ENCODE results near the gene GPSM3. TPM values are rescaled to one million over a fixed set of nuclear protein-coding genes. Genes with fewer than 3 reads are reported as not detected.
A peak's percentile ranks its signal among the peaks of the same experiment; 100 is the strongest.

The GPSM3 gene
- total RNA-seq, 1 experiment from 2014 or later = 3.6 TPM

- Histone ChIP-seq H3K4me3 (peak overlapping the region; percentile 62), H3K27ac (peak overlapping the region; percentile 80), H3K4me1 (peaks cover 5% of the 10 kb centered on the region; the same call in 1 of the 2 replicates), H3K27me3 (no peaks in the 10 kb centered on the region), H3K36me3 (no peaks in the 10 kb centered on the region), H3K9me3 (replicated peaks) (no peaks in the 10 kb centered on the region)
- DNase-seq = no peak
Observed at GRCh38 chr6:32176476-32177182, 15.8 kb downstream of the GPSM3 start.

DNA sequence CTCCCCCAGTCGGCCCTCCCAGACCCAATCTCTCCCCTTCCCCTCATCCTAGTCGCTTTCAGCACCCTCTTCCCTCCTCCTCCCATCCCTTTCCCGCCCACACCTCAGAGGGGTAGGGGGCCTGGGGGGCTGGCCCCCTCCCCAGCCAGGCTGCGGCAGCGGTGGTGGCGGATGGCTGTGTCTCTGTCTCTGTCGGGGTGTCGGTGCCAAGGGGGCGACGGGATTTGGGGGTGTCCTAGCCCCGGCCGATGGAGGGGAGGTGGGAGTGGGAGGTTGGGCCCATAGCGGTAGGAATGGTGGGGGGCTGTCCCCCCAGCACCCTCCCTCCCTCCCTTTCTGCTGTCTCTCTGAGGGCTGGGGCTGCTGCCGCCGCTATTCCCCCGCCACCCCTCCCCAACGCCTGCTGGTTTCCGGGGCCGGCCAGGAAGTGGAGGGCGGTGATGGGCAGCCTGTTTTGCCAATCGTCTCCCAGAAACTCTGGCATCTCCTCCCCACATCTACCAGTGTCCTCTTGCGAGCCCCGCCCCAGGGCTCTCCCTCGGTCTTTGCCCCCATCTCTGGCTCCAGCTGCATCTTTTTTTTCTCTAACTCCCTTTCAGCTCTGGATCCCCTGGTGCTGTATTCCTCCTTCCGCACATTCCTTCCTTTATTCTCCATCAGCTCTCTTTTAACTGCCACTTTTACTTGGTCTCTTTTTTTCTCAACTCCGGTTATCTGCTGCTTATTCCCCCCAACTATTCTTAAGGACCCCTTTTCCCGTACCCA, 16.6 kb downstream of the GPSM3 start, which contains the start of gene AGPAT1:
TSS of gene AGPAT1 (minus strand) at position 374 of the 765 bp plus-strand sequence. CDS start 4,588 bp downstream, outside the sequence.
- peak; percentile 96 to 97 for DNase-seq
- Histone ChIP-seq H3K4me3 (peak within 1 kb of the TSS; percentile 62), H3K9me3 (replicated peaks) (no peaks in the 10 kb centered on the region), H3K4me1 (peaks cover 5% of the 10 kb centered on the region; the same call in 1 of the 2 replicates), H3K27me3 (no peaks in the 10 kb centered on the region), H3K36me3 (0 out of 2 replicates have a peak, but pooled peaks cover 2% of the 10 kb centered on the region), H3K27ac (peak within 1 kb of the TSS; percentile 80)

DNA sequence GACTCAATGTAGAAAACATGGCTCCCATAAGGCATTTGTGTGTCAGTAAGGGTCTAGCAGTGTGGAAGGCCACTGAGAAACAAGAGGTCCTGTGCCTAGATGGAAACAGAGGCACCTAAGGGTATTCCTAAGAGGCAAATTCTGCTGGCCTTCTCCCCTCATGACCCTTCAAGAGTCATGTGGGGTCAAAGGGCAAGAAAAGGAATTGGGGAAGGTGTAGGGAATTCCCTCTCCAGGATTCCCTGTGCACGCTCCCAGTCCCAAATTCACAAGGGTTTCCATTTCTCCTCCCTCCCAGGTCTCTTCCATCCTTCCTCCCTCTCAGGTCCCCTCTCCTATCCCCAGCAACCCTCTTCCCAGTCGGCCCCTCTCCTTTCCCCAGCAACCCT, 17.1 kb downstream of the GPSM3 start:
- no peak for DNase-seq
- Histone ChIP-seq H3K4me1 (peaks cover 5% of the 10 kb centered on the region; the same call in 1 of the 2 replicates), H3K27me3 (no peaks in the 10 kb centered on the region), H3K9me3 (replicated peaks) (no peaks in the 10 kb centered on the region), H3K4me3 (peak overlapping the region; percentile 62), H3K27ac (peak overlapping the region; percentile 23; the same call in 1 of the 2 replicates), H3K36me3 (0 out of 2 replicates have a peak, but pooled peaks cover 2% of the 10 kb centered on the region)

GRCh38 chr6:32174416-32174815, 18.0 kb downstream of the GPSM3 start:
- Histone ChIP-seq H3K27me3 (no peaks in the 10 kb centered on the region), H3K27ac (no peak overlapping the region), H3K36me3 (0 out of 2 replicates have a peak, but pooled peaks cover 2% of the 10 kb centered on the region), H3K4me3 (no peak overlapping the region), H3K9me3 (replicated peaks) (no peaks in the 10 kb centered on the region), H3K4me1 (peaks cover 5% of the 10 kb centered on the region; the same call in 1 of the 2 replicates)
- no peak for DNase-seq

- no peak for DNase-seq
- Histone ChIP-seq H3K36me3 (peaks cover 2% of the 10 kb centered on the region; the same call in 1 of the 2 replicates), H3K4me1 (peaks cover 5% of the 10 kb centered on the region; the same call in 1 of the 2 replicates), H3K27me3 (no peaks in the 10 kb centered on the region), H3K4me3 (no peak overlapping the region), H3K27ac (no peak overlapping the region), H3K9me3 (replicated peaks) (no peaks in the 10 kb centered on the region)
Observed at GRCh38 chr6:32173051-32173727, 19.3 kb downstream of the GPSM3 start.

DNA sequence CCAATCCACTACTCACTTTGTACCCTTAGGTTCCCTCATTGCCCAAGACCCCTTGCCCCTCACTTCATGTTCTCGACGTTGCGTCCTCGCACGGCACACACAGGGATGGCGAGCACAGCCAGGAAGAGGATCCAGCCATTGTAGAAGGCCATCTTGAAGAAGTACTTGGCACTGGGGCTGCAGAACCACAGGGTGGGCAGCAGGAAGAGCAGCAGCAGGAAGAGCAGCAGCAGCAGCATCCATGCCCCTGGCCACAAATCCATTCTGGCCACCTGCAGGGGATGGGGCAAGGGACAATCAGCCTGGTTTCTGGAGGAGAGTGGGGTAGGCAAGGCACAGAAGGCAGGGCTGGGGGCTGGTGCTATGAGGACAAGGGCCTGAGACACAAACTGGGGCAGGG, 21.2 kb downstream of the GPSM3 start:
- DNase-seq = no peak
- Histone ChIP-seq H3K27me3 (no peaks in the 10 kb centered on the region), H3K4me1 (peaks cover 5% of the 10 kb centered on the region; the same call in 1 of the 2 replicates), H3K4me3 (no peak overlapping the region), H3K9me3 (replicated peaks) (no peaks in the 10 kb centered on the region), H3K27ac (no peak overlapping the region), H3K36me3 (peaks cover 5% of the 10 kb centered on the region; the same call in 1 of the 2 replicates)

DNA sequence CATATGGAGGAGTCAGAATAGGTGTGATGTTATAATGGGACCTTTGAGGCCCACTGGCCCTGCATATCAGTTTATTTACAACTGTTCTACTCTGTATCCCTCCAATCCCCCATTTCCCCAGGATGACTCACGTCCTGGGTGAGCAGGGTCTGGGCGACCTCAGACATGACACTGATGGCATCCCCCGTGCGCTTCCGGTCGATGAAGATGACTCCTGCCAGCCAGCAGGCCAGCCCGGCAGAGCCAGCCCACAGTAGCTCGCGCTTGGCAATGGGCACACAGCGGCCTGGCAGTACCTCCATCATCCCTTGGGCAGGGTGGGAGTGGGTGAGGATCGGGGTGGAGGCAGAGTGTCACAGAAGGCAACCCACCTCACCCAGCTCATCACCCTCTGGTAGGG, 22.1 kb downstream of the GPSM3 start:
- H3K9me3 ChIP-seq (replicated peaks) = no peaks in the 10 kb centered on the region
- no peaks in the 10 kb centered on the region for H3K27me3 ChIP-seq
- no peak for DNase-seq
- H3K27ac ChIP-seq = no peak overlapping the region
- H3K4me1 ChIP-seq = peaks cover 5% of the 10 kb centered on the region; the same call in 1 of the 2 replicates
- H3K4me3 ChIP-seq = no peak overlapping the region
- H3K36me3 ChIP-seq = peaks cover 7% of the 10 kb centered on the region; the same call in 1 of the 2 replicates

DNA sequence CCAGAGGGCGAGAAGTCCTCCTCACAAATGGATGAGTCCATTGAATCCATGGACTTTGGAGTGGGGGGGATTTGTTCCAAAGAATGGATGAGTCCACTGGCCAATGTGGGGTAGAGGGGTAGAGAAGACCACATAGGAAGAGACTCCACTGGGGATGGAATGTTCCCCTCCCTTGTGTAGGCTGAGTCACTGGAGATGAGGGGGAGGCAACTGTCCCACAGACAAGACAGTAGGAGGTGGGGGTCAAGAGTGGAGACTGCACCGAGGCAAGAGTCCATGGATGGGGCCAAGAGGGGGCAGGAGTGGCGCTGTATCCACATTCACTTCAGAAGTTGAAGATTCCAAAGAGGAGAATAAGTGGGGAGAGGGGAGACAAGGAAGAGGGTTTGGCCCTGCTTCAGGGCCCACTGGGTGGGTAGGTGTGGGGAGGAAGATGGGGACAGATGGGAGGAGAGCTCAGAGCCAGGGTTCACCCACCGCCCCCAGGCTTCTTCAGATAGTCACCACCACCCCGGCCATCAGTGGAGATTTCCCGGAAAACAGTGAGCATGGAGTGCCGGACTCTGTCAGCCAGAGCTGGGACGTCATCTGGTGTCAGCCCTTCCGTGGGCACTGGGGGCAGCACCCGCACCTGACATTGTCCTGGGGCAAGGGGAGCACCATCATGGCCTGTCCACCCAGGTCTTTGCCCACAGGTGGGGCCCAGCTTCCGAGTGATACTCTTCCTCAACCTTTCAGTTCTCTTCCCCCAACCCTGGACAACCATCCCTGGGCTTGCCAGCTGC, 23.4 kb downstream of the GPSM3 start:
- no peak overlapping the region for H3K27ac ChIP-seq
- H3K9me3 ChIP-seq (replicated peaks) = no peaks in the 10 kb centered on the region
- no peaks in the 10 kb centered on the region for H3K4me1 ChIP-seq
- peaks cover 7% of the 10 kb centered on the region; the same call in 1 of the 2 replicates for H3K36me3 ChIP-seq
- no peaks in the 10 kb centered on the region for H3K27me3 ChIP-seq
- DNase-seq = no peak
- H3K4me3 ChIP-seq = no peak overlapping the region

GRCh38 chr6:32168350-32168749, 24.1 kb downstream of the GPSM3 start:
- H3K9me3 ChIP-seq (replicated peaks) = no peaks in the 10 kb centered on the region
- no peak overlapping the region for H3K27ac ChIP-seq
- H3K4me3 ChIP-seq = no peak overlapping the region
- no peaks in the 10 kb centered on the region for H3K4me1 ChIP-seq
- no peaks in the 10 kb centered on the region for H3K27me3 ChIP-seq
- no peak for DNase-seq
- H3K36me3 ChIP-seq = peaks cover 7% of the 10 kb centered on the region; the same call in 1 of the 2 replicates

- Histone ChIP-seq H3K36me3 (peaks cover 7% of the 10 kb centered on the region; the same call in 1 of the 2 replicates), H3K4me3 (no peak overlapping the region), H3K4me1 (no peaks in the 10 kb centered on the region), H3K27ac (no peak overlapping the region), H3K9me3 (replicated peaks) (no peaks in the 10 kb centered on the region), H3K27me3 (no peaks in the 10 kb centered on the region)
- no peak for DNase-seq
Observed at GRCh38 chr6:32167761-32168262, 24.6 kb downstream of the GPSM3 start.

DNA sequence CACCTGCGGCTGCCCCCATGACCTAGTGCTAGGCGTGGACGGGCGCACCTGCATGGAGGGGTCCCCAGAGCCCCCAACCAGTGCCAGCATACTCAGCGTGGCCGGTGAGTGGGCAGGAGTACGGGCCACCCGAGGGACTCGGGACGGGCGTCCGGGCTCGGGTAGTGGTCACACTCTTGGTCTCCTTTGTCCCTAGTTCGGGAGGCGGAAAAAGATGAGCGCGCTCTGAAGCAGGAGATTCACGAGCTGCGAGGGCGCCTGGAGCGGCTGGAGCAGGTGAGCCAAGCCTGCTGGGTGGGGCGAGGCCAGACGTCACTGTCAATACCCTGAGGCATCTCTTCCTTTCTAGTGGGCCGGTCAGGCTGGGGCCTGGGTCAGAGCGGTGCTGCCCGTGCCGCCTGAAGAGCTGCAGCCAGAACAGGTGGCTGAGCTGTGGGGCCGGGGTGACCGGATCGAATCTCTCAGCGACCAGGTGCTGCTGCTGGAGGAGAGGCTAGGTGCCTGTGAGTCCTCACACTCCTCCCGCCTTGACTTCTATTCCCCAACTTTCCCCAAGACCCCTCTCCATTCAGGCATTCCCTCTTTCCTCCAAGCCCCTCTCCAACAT, 25.2 kb downstream of the GPSM3 start:
- H3K9me3 ChIP-seq (replicated peaks) = no peaks in the 10 kb centered on the region
- H3K36me3 ChIP-seq = peaks cover 7% of the 10 kb centered on the region; the same call in 1 of the 2 replicates
- no peaks in the 10 kb centered on the region for H3K27me3 ChIP-seq
- H3K4me1 ChIP-seq = no peaks in the 10 kb centered on the region
- H3K27ac ChIP-seq = no peak overlapping the region
- no peak for DNase-seq
- H3K4me3 ChIP-seq = no peak overlapping the region

- Histone ChIP-seq H3K4me3 (no peak overlapping the region), H3K27me3 (no peaks in the 10 kb centered on the region), H3K36me3 (peaks cover 7% of the 10 kb centered on the region; the same call in 1 of the 2 replicates), H3K4me1 (no peaks in the 10 kb centered on the region), H3K27ac (no peak overlapping the region), H3K9me3 (replicated peaks) (no peaks in the 10 kb centered on the region)
- no peak for DNase-seq
Observed at GRCh38 chr6:32166411-32167061, 25.9 kb downstream of the GPSM3 start.

- H3K27ac ChIP-seq = no peak within 1 kb of the TSS
- peaks cover 7% of the 10 kb centered on the region; the same call in 1 of the 2 replicates for H3K36me3 ChIP-seq
- no peaks in the 10 kb centered on the region for H3K4me1 ChIP-seq
- H3K4me3 ChIP-seq = no peak within 1 kb of the TSS
- no peaks in the 10 kb centered on the region for H3K27me3 ChIP-seq
- no peaks in the 10 kb centered on the region for H3K9me3 ChIP-seq (replicated peaks)
- DNase-seq = no peak
Observed at GRCh38 chr6:32164295-32164694, 28.1 kb downstream of the GPSM3 start, which contains the start of gene EGFL8. EGFL8 (plus strand) TSS chr6:32164595; CDS start chr6:32166166, 1,571 bp downstream.

Data from SJCRH30 (cell line).